Body of pancreas (tissue), 4 donors: ENCODE data around the gene WARS2.

Experiments used
- CTCF ChIP-seq, 7 experiments: fragments of 450-650 bp in 4 of 7; fragments of 200-600 bp in 3 of 7; sonication (generic) in 3 of 7; IDR thresholded peaks; one replicate each; pipeline ENCODE4 v1.5.1; 2016 to 2019; ENCODE audit warnings: antibody characterized with exemption in 7 of 7
- POLR2A ChIP-seq, 3 donors: fragments of 450-650 bp; IDR thresholded peaks; one replicate each; pipeline ENCODE4 v1.6.1; 2016; ENCODE audit warnings: antibody characterized with exemption in 3 of 3, mild to moderate bottlenecking in 2 of 3

GRCh38 chr1:119181218-119181617 lies 40.8 kb upstream of the WARS2 start:
- no peak for TF ChIP-seq CTCF (IDR thresholded peaks at IDR 0.05)
- no peak for TF ChIP-seq POLR2A (IDR thresholded peaks at IDR 0.05)
